HPDE6-E6E7 (cell line): ENCODE measurements around the gene IFI35.
"Not testable (repeated sequence)": the region's sequence is repeated elsewhere in the genome, so short reads cannot be mapped to it uniquely, and the experiment has no call there.

ENCODE experiments used
- DNase-seq: peaks from one replicate; pipeline ENCODE4 v3.0.0; 2011; ENCODE audit warnings: missing footprints; ENCODE audit errors: extremely low spot score

IFI35 gene

DNA sequence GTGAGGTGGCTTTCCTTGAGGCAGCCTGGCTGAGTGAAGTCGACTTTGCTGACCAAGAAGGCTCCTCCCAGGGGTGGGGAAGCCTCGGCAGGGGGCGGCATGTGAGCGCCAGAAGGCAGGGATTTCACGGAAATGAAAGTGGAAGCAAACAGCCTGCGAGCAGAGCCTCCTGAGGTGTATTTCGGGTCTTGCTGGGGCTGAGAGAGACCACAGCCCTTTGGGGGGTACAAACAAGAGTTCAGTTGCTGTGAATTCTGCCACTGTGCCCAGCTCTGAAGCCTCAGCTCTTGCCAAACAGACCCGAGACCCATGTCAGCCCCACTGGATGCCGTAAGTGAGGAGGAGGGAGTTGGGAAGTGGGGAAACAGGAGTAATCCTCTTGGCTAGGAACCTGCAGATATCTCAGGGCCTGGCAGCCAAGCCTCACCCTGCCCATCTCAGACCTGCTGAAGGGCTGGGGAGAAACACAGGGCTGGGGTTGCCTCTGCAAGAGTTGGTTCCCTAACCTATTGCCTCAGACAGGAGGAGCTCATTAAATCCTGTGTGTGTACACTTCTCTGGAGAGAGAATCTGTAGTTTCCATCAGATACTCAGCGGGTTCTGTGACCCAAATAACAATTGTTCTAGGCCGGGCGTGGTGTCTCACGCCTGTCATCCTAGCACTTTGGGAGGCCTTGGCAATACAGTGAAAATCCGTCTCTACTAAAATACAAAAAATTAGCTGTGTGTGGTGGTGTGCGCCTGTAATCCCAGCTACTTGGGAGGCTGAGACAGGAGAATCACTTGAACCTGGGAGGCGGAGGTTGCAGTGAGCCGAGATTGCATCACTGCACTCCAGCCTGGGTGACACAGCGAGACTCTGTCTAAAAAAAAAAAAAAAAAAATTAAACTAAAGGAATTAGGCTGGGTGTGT lies at the start of gene IFI35:
TSS of gene IFI35 (plus strand) at position 146 of the 913 bp plus-strand sequence. CDS start at position 310, 164 bp downstream.
- DNase-seq, result peak; percentile 86

- DNase-seq, result peak; percentile 89
Observed at GRCh38 chr17:42964161-42964932, 42.2 kb upstream of the IFI35 start, which contains the start of gene AARSD1. Gene AARSD1, minus strand, starts transcription at chr17:42964454. Its CDS starts 14 bp downstream, at chr17:42964440.

DNA sequence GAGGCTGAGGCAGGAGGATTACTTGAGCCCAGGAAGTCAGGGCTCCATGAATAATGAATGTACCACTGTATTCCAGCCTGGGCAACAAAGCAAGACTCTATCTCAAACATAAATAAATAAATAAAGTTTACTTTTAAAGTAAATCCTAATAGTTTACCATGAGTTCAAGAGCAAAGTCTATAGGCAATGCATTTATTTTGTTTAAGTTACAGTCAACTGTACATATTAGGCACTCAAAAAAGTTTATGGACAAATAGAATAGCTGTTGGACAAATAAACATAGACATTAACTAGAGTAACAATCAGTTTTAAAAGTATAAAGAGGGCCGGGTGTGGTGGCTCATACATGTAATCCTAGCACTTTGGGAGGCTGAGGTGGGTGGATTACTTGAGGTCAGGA lies 38.7 kb upstream of the IFI35 start:
- DNase-seq, result no peak

GRCh38 chr17:42969001-42969581 lies 37.5 kb upstream of the IFI35 start:
- DNase-seq, result no peak

GRCh38 chr17:42971589-42971988 lies 35.0 kb upstream of the IFI35 start:
- no peak for DNase-seq

GRCh38 chr17:42973323-42973722 lies 33.3 kb upstream of the IFI35 start:
- DNase-seq, result not testable (repeated sequence)

DNA sequence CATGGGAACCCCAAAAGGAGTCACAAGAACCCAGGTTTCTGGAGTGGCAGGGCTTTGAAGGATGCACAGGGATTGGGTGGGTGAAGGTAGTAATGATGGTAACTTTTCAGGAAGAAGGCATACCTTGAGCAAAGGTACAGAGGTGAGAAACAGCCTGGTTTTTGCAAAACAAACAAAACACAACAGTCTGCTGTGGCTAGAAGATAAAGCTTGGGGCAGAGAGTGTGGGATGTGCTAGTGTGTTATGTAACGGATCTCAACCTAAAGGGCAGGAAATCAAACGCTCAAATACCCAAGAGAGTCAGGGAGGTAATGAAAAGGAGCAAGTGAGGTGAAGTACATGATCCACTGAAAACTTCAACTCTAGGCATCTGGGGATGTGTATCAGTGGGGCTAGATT lies 31.3 kb upstream of the IFI35 start:
- DNase-seq, result no peak

GRCh38 chr17:42975701-42976100 lies 30.9 kb upstream of the IFI35 start:
- not testable (repeated sequence) for DNase-seq

DNA sequence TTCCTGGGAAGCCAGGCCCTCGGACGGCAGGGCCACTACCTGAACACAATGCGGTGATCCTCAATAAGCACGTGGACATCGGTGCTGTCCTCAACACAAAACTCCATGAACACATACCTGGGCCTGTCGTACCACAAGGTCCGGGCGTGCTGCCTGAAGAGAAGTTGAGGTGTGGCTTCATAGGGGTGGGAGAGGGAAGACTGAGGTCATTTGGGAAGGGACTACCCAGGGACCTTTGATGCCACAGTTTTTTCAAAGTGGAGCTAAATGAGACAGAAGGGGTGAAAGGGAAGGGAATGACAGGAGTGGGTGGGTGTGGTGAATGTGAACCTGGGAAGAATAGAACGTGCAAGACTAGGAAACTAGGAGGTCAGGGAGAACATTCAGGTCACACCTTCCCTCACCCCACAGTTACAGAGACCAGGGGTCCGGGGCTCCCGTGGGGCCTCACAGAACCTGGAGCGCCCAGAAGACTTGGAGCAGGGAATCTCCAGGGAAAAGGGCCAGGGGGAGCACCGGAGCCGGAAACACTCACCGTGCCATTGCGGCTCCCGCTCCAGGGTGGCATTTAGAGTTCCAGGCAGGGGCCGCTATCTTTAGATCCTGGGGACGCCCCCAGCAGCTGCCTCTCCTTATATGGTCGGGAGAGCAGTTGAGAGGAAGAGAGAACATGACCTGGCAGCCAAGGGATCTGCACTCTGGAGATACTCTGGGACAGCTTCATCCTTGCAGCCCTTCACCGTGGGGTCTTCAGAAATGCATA lies 26.9 kb upstream of the IFI35 start, which contains the start of gene PTGES3L:
TSS of gene PTGES3L (minus strand) at position 570 of the 763 bp plus-strand sequence. CDS start at position 543, 27 bp downstream.
- DNase-seq, result no peak

GRCh38 chr17:42980274-42980765 lies 26.3 kb upstream of the IFI35 start, which contains the start of gene RUNDC1:
Gene RUNDC1, plus strand, starts transcription at chr17:42980565. Its CDS starts 12 bp downstream, at chr17:42980577.
- peak; percentile 89 for DNase-seq

GRCh38 chr17:42980766-42981397 lies 25.7 kb upstream of the IFI35 start:
- DNase-seq, result peak; percentile 69

GRCh38 chr17:42982266-42982665 lies 24.3 kb upstream of the IFI35 start:
- DNase-seq, result no peak

- DNase-seq, result no peak
Observed at GRCh38 chr17:42985225-42985624, 21.4 kb upstream of the IFI35 start.

DNA sequence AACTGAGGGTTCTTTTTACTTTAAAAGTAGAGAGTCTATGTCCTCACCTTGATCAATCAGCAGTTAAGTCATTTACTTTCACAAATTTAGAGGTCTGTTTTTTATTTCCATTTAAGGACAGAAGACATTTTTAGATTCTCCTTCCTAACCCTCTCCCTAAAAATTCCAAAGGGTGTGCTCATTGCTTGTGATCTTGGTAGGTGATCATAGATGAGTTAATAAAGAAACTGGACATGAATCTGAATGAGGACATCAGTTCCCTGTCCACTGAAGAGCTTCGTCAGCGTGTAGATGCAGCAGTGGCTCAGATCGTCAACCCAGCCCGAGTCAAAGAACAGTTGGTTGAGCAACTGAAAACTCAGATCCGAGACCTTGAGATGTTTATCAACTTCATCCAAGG lies 17.4 kb upstream of the IFI35 start:
- DNase-seq, result no peak

- peak; percentile 44 for DNase-seq
Observed at GRCh38 chr17:42989726-42990652, 16.6 kb upstream of the IFI35 start.

GRCh38 chr17:42991471-42991870 lies 15.1 kb upstream of the IFI35 start:
- DNase-seq, result no peak

DNA sequence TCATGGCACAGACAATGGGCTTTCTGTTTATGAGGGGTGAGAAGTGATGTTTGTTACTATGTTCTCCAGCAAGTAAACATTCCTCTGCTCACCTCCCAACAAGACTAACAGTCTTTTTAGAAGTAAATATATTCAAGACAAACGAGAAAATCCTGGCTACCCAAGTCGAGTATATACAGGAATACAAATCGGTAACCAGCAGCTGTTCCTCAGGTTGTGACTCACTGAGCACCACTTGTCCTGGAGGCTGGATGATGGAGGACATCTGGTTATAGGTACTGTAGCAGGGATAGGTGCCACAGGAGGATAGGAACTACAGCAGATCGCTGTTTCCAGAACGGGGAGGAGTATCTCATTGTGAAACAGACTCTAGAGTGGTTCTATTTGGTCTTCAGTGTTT lies 13.7 kb upstream of the IFI35 start:
- DNase-seq, result no peak

DNA sequence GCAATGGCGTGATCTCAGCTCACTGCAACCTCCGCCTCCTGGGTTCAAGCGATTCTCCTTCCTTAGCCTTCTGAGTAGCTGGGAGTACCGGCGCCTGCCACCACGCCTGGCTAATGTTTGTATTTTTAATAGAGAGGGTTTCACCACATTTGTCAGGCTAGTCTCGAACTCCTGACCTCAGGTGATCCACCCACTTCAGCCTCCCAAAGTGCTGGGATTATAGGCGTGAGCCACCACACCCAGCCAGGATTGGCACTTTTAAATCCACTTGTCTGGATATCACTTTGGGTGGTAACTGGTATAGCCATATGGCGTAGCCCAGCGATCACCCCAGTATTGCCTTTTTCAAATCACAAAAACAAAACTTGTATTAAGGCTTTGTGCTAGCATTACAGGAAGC lies 12.7 kb upstream of the IFI35 start:
- not testable (repeated sequence) for DNase-seq

- no peak for DNase-seq
Observed at GRCh38 chr17:42997390-42997983, 9.1 kb upstream of the IFI35 start.
